ENCODE measurements around the gene MTA3.

GRCh38 chr2:42800981-42801380 is 232.5 kb downstream of the MTA3 start:
- TF ChIP-seq CTCF (IDR thresholded peaks at IDR 0.05; ENCODE audit: low read depth, low read length, poor library complexity, severe bottlenecking) (no peak), EZH2phosphoT487 (IDR thresholded peaks at IDR 0.05; ENCODE audit: borderline replicate concordance, low read length) (no peak)

Data from DOHH2 (cell line).